Midbrain (tissue), 1 donor: ENCODE measurements around the gene TBC1D4.
"Not testable (repeated sequence)": the region's sequence is repeated elsewhere in the genome, so short reads cannot be mapped to it uniquely, and the experiment has no call there.

Experiments
- DNase-seq: peaks from one replicate; lab custom pipeline; 2025; lab: John Stamatoyannopoulos, UW

TBC1D4 gene

GRCh38 chr13:75454497-75454896 lies 27.5 kb downstream of the TBC1D4 start:
- no peak for DNase-seq

GRCh38 chr13:75452564-75452963 lies 29.4 kb downstream of the TBC1D4 start:
- no peak for DNase-seq

GRCh38 chr13:75447493-75447892 lies 34.5 kb downstream of the TBC1D4 start:
- DNase-seq: no peak

GRCh38 chr13:75446874-75447273 lies 35.1 kb downstream of the TBC1D4 start:
- DNase-seq: no peak

- no peak for DNase-seq
Measured at GRCh38 chr13:75445717-75446499, 36.1 kb downstream of the TBC1D4 start.

- no peak for DNase-seq
Measured at GRCh38 chr13:75444016-75444415, 38.0 kb downstream of the TBC1D4 start.

GRCh38 chr13:75443356-75443958 lies 38.5 kb downstream of the TBC1D4 start:
- no peak for DNase-seq

GRCh38 chr13:75442736-75443234 lies 39.2 kb downstream of the TBC1D4 start:
- DNase-seq: no peak

GRCh38 chr13:75440100-75440499 lies 41.9 kb downstream of the TBC1D4 start:
- DNase-seq: no peak

- DNase-seq: peak; percentile 21
Measured at GRCh38 chr13:75437582-75438318, 44.2 kb downstream of the TBC1D4 start.

GRCh38 chr13:75434126-75434525 lies 47.8 kb downstream of the TBC1D4 start:
- not testable (repeated sequence) for DNase-seq

- DNase-seq: no peak
Measured at GRCh38 chr13:75432811-75433244, 49.1 kb downstream of the TBC1D4 start.

- no peak for DNase-seq
Measured at GRCh38 chr13:75432045-75432444, 49.9 kb downstream of the TBC1D4 start.

- DNase-seq: no peak
Measured at GRCh38 chr13:75430436-75431209, 51.3 kb downstream of the TBC1D4 start.

GRCh38 chr13:75426421-75426820 lies 55.5 kb downstream of the TBC1D4 start:
- DNase-seq: no peak

GRCh38 chr13:75425216-75426009 lies 56.6 kb downstream of the TBC1D4 start:
- DNase-seq: no peak

GRCh38 chr13:75423946-75424345 lies 58.0 kb downstream of the TBC1D4 start:
- no peak for DNase-seq

GRCh38 chr13:75422028-75422427 lies 59.9 kb downstream of the TBC1D4 start:
- no peak for DNase-seq

- no peak for DNase-seq
Measured at GRCh38 chr13:75421133-75421532, 60.8 kb downstream of the TBC1D4 start.

- DNase-seq: no peak
Measured at GRCh38 chr13:75419656-75420055, 62.3 kb downstream of the TBC1D4 start.

- DNase-seq: no peak
Measured at GRCh38 chr13:75418997-75419396, 63.0 kb downstream of the TBC1D4 start.
